A549 (cell line): Measurements from ENCODE around the gene KRT13.

Experiments
- CBX2 ChIP-seq: fragments of 200-600 bp; sonication (generic); IDR thresholded peaks from 2 replicates; pipeline ENCODE4 v1.6.1; 2016; ENCODE audit warnings: low read depth, mild to moderate bottlenecking, borderline replicate concordance
- CTCF ChIP-seq: fragments of >200 bp; sonication (Bioruptor Twin); formaldehyde crosslinking; IDR thresholded peaks from 3 replicates; pipeline ENCODE4 v1.5.1; 2016
- ESRRA ChIP-seq: fragments of 150-350 bp; IDR thresholded peaks from 2 replicates; pipeline ENCODE4 v1.6.1; 2014; ENCODE audit warnings: mild to moderate bottlenecking, low read length, borderline replicate concordance
- JUN ChIP-seq, 2 experiments: fragments of >200 bp; sonication (Bioruptor Twin); formaldehyde crosslinking; IDR thresholded peaks; 2 replicates in 1 of 2; 3 replicates in 1 of 2; pipeline ENCODE4 v1.6.1; 2016 to 2017
- JUNB ChIP-seq: fragments of >200 bp; sonication (Bioruptor Twin); formaldehyde crosslinking; IDR thresholded peaks from 2 replicates; pipeline ENCODE4 v1.6.1; 2016
- MAFK ChIP-seq: fragments of 450-650 bp; IDR thresholded peaks from 2 replicates; pipeline ENCODE4 v1.6.1; 2014; ENCODE audit not compliant: partially characterized antibody
- RAD21 ChIP-seq, 2 experiments: fragments of >200 bp in 1 of 2; sonication (Bioruptor Twin) in 1 of 2; formaldehyde crosslinking in 1 of 2; IDR thresholded peaks in 1 of 2; conservative IDR thresholded peaks in 1 of 2; 2 replicates in 1 of 2; 3 replicates in 1 of 2; pipeline ENCODE4 v1.6.1; 2012 to 2018; ENCODE audit warnings: inconsistent platforms in 1 of 2
- RCOR1 ChIP-seq: fragments of 150-350 bp; IDR thresholded peaks from 2 replicates; pipeline ENCODE4 v1.6.1; 2014; ENCODE audit warnings: antibody characterized with exemption, low read length, low read depth
- SMC3 ChIP-seq: fragments of >200 bp; sonication (Bioruptor Twin); formaldehyde crosslinking; IDR thresholded peaks from 3 replicates; pipeline ENCODE4 v1.6.1; 2018; ENCODE audit warnings: inconsistent platforms
- USF2 ChIP-seq: fragments of 450-650 bp; IDR thresholded peaks from 2 replicates; pipeline ENCODE4 v1.6.1; 2014; ENCODE audit warnings: antibody characterized with exemption

- TF ChIP-seq CBX2 (no peak), CTCF (no peak), RCOR1 (no peak), RAD21 (conservative IDR thresholded peaks at IDR 0.05 in 1 of 2, IDR thresholded peaks at IDR 0.05 in 1 of 2) (no peak), SMC3 (no peak), JUNB (no peak), USF2 (no peak), ESRRA (no peak), JUN (IDR thresholded peaks at IDR 0.05) (no peak), MAFK (no peak)
These were observed 33.7 kb upstream of the KRT13 start for GRCh38 chr17:41539071-41539492.
